HG03439 (cell line): ENCODE data around the gene GATA3.

Experiments used
- ATAC-seq: cut with Tn5 transposase; IDR thresholded peaks from one replicate; pipeline ENCODE4 v1.9.1; 2021; ENCODE audit warnings: mild to moderate bottlenecking, moderate library complexity; ENCODE audit not compliant: unreplicated experiment

GATA3 gene

DNA sequence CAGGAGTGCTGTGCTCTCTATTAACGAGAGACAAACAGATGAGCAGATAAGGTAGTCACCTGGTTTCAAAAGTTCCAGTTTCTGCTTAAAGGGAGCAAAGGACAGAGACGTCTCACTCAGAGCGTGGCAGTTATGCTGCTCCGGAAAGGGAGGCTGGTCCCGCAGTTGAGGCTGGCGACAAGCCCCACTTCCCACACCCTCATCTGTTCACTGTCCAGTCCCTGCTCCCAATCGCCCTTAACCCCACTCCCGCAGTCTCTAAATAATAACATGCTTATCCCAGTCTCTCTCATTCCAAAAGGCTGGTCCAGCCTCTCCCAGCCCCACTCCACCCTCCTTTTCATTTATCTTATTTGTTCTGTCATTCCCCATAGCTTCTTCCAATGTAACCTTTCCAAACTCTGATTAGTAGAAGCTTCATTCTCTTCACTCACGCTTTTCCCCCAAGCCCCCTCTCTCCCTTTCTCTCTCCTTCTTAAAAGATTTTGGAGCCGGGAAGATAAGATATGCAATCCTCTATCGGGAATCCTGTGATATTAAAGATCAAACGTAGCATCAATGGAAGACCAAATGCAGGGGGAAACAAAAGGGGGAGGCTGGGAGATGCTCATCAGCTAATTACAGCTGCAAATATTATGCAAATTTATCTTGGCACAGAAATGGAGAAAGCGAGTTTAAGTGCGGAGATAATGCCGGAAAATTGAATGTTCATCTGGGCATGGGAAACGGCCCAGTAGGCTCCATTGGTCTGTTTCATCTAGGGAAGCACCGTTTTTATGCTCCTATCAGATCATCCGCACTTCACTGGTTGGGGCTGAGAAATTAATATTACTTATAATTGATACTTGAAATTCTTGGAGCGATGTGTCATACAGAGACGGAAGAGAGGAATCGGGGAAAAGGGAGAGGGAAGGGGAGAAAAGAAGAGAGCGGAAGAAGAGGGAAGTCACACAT is 16.3 kb upstream of the GATA3 start:
- ATAC-seq: no peak

DNA sequence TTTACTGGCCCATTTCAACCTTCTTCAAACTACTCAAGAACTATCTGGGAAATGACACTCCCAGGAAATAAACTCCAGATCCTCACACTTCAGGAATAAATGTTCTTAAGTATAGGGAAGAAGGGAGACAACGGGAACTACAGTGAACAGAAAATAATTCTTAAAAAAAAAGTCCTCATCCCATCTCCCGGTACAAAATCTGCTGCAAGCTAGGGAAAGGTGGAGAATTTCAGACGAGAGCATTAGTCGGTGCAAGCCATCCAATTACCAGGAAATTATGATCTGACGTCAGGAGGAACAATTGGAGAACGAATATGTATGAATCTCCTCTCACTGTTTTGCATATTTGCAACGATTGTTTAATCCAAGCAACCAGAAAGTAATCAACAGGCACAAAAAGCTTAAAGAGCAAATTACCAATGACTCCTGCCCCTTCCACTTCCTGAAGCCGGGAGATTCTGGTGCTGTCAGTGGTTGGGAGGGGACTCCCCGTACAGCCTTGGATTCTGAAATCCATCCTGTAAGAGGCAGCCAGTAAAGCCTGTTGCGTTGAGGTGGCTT is 15.1 kb upstream of the GATA3 start:
- ATAC-seq: no peak

DNA sequence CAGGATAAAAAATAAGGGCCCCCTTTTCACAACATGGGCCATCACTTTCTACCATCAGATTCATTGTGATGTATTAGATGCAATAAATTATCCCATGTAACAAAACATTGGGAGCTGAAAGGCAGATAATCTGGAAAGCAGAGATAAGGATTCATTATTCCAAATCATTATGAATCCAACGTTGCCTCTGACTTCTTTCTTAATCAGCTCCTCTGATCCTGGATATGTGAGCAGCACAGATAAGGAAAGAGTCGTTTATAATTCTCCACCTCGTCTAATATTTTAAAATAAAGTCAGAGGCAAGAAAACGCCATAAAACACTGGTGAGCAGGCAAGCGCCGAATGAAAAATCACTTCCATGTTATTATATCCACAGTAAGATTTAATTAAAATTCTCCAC is 13.8 kb upstream of the GATA3 start:
- no peak for ATAC-seq

DNA sequence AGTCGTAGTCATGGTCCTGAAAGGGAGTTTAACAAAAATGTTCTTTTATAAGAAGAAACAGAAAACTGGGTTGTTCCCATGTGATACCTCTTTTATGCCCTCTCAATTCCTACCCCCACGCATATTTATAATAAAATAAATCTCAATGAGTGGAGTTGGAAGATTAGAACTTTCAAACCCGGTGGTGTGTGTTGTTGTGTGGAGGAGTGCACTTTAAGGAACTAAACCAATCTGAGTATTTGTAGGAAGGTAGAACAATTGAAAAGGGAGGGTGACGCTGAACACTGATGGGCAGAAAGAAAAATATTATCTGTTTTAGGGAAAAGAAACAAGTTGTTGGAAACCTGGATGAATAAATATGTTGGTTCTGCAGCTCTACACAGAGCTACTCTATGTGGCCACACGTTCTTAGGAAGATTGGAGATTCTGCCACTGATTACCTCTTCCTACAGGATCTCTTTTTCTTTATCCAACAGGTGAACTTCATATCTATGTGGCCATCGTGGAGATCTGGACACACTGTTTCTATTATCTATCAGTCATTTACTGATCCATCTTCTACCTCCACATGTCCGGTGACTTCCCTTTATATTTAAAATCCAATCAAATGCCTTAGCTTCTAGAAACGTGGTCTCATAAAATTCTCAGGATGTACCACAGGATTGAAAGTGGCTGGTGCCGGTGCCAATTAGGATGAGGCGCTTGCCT is 13.1 kb upstream of the GATA3 start:
- ATAC-seq: no peak

DNA sequence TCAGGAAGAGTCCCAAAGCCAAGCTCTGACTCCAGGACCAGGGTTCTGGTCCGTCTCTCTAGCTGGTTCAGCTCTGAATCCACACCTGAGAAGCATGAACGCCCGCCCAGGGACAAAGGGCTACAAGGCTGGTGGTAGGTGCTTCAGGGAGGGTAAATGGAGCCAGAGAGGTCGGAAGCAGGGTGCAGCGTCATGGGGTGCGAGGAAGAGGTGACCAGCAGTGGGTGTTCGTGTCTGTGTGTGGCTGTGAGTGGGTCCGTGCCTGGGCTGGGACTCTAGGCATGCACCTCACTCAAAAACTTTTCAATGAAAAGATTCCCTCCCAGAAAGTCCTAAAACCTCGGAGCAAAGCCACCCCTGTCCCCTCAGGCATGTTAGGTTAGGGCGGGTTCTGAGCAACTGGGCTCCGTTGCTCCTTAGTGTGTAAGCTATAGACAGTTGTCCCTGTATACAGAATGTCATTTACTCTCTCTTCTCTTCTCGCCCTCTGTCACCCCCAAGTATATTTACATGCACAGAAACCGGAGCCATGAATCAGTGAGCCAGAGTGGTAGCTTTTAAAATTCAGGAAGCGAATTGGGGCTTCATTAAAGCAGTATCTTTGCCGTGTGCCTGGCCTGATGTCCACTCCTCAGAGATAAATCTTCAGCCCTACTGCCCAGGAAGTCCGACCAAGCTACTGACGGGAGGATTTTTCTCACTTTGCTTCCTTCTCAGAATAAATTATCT is 12.3 kb upstream of the GATA3 start:
- no peak for ATAC-seq

DNA sequence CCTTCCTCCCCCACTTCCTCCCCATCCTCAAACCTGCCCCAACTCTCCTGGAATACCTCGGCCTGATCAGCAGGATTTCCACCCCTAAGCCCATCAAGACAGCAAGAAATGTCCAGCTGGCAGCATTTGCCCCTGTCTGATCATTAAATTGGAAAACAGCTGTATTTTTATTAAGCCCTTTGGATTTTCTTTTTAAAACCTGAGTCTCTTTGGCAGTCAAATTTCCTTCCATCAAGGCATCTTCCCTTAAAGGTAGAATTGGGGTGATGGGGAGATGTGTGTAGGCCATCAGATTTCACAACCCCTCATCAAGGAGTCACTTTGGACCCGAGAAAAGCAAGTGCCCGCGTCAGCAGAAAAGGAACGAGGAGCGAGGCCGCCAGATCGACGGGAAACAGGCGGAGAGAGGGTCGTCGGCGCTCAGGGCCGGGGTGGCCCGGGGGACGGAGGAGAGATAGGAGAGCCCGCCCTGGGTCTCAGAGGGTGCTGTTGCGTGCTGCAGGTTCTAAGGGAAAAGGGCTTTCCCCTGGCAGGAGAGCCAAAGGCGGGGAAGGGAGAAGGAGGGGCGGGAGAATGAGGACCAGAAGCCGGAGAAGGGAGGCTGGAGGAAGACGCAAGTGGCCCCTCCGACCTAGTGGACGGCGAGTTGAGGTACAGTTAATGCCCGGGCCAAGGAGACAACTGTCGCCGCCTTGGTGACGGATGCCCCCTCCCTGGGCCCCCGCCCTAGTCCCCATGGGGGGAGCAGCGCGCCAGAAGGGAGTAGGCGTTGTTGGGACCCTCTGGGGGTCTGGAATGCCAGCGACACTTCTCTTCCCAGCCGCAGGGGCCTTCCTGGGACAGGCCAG is 11.5 kb upstream of the GATA3 start:
- no peak for ATAC-seq

DNA sequence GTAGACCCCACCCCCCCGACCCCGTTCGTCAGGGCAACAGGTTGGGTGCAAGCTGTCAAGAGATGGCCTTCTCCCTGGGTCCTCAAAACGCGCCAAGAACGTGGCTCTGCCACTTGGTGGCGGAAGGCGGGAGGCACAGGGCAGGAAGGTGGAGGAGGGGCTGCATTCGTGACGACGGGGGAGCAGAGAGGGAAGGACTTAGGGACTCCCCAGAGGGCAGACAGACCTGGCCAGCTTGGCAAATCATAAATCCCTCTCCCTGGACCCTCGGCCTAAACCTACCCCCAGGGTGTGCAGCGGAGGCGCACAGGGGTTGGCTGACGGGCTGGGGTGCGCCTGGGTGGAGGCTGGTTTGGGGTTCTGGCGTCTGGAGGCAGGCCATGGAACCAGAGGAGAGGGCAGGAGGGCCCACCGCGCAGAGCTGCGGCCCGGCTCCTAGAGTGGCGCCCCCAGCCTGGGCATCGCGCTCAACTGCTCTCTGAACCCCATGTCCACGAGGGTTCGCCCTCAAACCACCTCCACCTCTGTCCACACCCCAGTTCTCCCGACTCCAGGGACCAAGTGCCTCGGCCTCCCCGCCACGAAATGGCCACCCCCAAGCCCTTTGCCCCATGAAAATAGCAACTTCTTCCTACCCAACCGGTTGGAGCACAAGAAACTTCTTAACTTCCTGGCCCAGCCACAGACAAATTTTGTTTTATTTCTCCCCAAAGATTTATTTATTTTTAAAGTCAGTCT is 10.8 kb upstream of the GATA3 start:
- no peak for ATAC-seq

DNA sequence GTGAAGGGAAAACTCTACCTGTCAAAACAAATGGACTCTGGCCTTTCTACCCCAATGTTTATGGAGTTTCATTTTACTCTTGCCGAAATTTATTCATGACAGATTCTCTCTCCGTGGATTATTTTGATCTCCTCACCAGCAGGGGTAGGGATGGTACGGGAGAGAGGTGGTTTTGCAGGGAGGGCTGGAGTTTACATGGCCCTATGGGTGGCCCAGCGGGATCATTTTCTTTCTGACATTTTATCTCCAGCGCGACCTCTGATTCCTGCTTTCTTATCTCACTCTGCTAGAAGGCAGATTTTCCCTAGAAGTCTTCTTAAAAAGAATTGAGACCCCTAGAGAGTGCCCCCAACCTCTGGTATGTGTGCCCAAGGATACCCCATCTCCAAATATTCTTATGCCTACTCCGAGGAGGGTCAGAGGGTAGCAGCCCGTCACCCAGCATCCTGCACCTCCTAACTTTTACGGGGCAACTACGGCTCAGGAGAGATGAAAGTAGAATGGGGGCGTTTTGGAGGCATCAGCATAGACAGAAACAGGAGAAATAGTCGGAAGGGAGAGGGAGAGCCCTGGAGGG is 10.1 kb upstream of the GATA3 start:
- ATAC-seq: no peak

DNA sequence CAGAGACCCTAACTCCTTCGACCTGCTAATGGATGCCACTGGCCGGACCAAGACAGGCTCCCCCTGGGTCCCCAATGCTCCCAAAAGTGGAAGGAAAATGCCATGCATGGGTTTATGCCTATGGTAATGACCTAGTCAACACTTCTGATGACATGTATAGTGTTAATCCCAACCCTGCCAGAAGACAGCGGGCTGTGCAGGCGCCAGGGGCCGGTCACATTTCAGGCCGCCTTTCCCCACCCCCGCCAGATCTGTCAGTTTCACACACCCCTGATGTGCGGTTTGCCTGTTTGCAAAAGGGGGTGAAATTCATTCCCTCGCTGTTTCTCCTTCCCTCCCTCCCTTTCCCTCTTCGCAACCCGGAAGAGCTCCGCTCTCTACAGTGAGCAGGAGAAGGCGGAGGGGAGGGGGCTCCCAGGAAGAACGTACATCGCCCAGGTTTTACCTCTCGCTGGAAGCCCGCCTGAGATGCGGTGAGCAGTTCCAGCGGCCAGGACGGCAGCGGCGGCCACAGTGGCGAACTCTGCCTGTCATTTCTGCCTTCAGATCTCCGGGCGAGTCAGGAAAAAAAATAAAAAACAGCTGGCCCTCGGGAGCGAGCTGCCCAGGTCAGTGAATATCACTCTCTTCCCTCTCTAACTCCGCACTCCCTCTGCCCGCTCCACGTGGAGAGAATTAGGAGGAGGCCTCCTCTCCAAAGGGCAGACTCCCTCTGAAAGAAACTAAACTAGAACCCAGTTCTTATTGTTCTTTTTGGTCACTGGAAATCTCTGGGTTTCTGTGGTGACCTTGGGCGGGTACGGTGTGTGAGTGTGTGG is 9.4 kb upstream of the GATA3 start:
- no peak for ATAC-seq

DNA sequence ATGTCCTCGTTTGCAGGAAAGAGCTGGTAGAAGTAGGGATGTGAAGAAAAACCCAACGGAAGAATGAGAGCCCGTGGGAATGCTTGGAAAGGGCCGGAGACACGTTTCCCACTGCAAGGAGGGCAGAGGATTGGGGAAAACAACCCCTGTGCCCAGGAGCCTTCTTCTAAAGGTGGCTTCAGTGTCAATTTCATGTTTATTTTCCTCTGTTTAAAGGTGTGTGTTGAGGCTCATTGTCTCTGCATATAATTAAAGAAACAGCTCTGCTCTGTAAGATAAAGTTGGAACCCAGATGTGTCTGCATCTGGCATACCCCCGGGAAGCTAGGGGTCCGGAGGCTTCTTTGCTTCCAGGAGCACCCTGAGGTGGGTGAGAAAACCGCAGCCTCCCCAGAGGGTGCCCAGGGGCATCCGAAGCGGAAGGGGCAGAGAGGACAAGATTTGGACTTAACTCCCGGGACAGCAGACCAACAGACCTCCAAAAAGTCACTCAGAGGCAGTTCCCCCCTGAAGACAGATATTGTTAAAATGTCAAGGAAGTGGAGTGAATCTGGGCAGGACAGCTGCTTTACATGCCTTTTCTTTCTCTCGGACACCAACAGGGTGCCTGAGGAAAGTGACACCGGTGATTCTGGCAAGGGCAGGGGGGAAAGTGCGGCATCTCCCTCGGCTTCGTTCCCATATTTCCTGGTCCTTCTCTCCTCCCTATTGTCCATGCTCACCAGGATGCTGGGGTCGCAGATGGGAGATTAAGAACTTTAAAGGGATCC is 8.6 kb upstream of the GATA3 start:
- no peak for ATAC-seq

DNA sequence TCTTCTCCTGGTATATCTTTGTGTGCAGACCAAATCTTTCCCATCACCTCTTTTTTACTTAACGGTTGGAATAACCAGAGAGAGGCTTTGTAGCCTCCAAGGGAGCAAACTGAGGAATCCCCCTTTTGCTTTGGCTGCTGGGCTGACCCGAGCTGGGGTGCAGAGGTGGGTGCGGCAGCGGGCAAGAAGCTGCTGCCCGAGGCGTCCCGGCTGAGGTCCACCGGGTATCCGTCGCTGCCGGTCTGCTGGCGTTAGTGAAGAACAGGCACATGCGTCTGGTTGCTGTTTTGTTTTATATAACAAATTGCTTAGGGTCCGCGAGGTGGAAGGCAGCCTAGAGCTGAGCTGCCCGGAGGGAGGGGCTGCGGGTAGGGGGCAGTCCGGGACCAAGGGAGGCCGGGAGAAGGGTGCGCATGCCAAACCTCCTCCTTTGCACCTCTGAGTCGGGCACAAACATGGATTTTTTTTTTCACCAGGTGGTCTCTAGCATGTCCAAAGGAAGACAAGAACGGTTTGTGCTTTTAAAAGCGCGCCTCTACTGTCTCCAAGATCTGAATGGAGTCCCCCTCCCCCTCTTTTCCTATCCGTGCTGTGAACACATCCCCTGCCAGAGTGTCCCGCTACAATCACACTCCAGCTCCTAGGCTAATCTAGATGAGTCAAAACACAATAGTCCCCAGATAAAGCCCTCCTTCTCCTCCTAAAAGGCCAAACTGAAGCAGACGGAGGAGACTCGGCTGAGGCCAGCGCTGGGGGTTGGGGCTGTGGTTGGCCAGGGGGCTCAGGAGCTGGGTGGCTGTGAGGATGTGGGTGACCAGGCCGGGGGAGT is 6.8 kb upstream of the GATA3 start:
- ATAC-seq: no peak

DNA sequence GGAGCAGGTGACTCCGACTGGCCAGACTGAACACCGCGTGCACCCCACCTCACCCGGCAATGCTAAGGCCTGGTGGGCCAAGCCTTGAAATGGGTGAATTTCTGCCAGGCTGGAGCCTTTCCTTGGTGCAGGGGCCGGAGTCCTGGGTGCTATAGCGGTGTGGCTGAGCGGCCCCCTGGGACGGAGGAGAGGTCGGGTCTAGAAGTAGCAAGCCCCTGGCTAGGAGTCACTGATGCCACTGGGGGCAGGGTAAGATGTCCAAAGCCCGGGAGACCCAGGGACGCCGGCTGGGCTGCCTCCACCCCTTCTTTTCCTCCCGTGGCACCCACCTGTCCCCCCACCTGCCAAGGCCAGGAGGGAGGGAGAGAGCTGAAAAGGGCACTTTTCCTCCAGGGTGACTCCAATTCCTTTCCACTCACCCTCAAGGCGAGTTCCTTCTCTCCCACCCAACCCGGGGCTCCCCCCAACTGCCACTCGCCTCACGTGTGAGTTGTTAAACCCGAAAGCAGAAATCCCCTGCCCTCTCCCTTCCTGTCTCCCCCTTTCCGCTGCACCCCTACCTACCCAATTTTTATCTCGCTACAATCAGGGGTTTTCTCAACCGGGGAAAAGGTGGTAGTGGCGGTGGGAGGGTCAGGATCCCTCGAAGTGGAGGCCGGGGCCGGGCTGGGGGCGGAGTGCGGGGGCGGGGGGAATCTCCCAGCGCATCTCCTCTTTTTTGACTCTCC is 6.0 kb upstream of the GATA3 start:
- ATAC-seq: no peak

DNA sequence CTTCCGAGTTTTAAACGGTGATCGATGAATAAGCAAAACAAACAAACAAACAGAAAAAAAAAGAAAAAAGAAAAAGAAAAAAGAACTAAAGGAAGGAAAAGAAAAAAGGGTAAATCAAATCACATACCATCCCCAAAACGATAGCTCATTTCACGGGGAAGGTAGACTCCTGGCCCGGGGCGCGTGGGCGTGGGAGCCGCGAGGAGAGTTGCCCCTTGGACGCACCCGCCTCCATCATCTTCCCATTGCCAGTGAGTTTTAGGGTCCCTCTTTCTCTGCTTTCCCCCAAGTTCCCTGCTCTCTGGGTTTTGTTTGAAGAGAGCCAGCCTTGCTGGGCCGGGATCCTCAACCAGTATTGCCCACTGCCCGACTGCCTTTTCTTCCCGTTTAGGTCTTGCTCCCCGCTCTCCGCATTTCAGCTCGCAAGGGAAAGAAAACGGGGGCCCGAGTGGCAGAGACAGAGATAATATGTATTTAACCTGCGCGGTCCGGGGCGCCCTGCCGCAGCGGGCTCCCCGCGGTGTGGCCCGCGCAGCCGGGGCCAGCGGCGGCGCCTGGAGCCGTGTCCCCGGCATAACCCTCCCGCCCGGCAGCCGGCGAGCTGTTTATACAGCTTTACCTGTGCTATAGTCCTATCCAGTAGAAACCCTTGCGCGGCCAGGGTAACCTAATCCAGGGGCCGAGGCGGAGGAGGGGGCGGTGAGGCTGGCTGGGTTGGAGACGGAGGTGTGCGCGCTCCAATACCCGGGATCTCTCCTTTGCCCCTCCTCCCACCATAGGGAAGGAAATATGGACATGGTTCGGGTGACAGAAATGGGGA is 5.2 kb upstream of the GATA3 start:
- no peak for ATAC-seq

DNA sequence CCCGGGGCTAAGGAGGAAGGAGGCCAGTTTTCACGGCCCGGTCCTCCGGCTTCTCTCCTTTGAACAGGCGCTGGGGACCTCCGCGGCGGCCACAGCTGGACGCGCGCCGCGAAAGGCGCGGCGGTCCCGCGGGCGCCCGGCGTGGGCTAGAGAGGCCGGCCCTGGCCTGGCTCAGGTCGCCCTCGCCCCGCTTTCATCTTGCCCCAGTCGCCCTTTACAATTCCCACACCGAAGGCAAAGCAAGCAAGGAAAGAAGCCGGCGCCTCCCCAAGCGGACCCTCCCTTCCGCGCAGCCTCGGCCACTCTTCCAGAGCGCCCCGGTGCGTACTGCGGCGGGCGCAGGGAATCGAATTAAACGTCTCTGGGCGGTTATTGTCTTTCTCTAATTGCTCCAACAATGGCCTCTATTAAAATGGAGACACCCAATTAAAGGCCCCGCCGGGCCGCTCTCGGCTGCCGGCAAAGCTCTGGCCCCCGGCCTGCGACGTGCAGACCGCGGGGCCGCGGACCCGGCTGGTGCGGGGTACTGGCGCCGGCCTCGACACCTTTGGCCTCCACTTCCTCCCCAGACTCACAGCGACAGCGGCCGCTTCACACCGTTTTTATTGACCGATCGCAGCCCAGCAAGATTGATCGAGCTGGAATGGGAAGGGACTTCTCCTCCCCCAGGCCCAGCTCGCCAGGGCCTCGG is 4.5 kb upstream of the GATA3 start:
- no peak for ATAC-seq
